NCI-H226 (cell line): Measurements from ENCODE around the gene BRICD5.
A peak's percentile ranks its signal among the peaks of the same experiment; 100 is the strongest.

Experiments
- DNase-seq: peaks from one replicate; pipeline ENCODE4 v3.0.0-alpha.2; 2015

Gene BRICD5

GRCh38 chr16:2237102-2237482 lies 26.4 kb upstream of the BRICD5 start:
- DNase-seq = no peak

- peak; percentile 47 for DNase-seq
Measured at GRCh38 chr16:2236337-2237101, 25.9 kb upstream of the BRICD5 start, which contains the start of gene DNASE1L2. Gene DNASE1L2, plus strand, starts transcription at chr16:2236444. Its CDS starts 373 bp downstream, at chr16:2236817.

- no peak for DNase-seq
Measured at GRCh38 chr16:2235695-2236336, 25.2 kb upstream of the BRICD5 start.

GRCh38 chr16:2235234-2235651 lies 24.6 kb upstream of the BRICD5 start:
- DNase-seq = no peak

- DNase-seq = no peak
Measured at GRCh38 chr16:2234813-2235170, 24.1 kb upstream of the BRICD5 start.

- DNase-seq = no peak
Measured at GRCh38 chr16:2233872-2234812, 23.5 kb upstream of the BRICD5 start.

- DNase-seq = no peak
Measured at GRCh38 chr16:2233046-2233775, 22.5 kb upstream of the BRICD5 start.

- DNase-seq = no peak
Measured at GRCh38 chr16:2232094-2232990, 21.7 kb upstream of the BRICD5 start.

- DNase-seq = no peak
Measured at GRCh38 chr16:2231016-2231931, 20.6 kb upstream of the BRICD5 start.

- DNase-seq = no peak
Measured at GRCh38 chr16:2230376-2230775, 19.7 kb upstream of the BRICD5 start.

- DNase-seq = no peak
Measured at GRCh38 chr16:2229632-2230250, 19.1 kb upstream of the BRICD5 start.

- no peak for DNase-seq
Measured at GRCh38 chr16:2229091-2229490, 18.4 kb upstream of the BRICD5 start.

- no peak for DNase-seq
Measured at GRCh38 chr16:2228161-2228824, 17.6 kb upstream of the BRICD5 start.

- DNase-seq = no peak
Measured at GRCh38 chr16:2226918-2227317, 16.3 kb upstream of the BRICD5 start.

GRCh38 chr16:2226245-2226793 lies 15.7 kb upstream of the BRICD5 start:
- no peak for DNase-seq

- peak; percentile 36 for DNase-seq
Measured at GRCh38 chr16:2223942-2224486, 13.4 kb upstream of the BRICD5 start.

- peak; percentile 99 for DNase-seq
Measured at GRCh38 chr16:2223221-2223941, 12.7 kb upstream of the BRICD5 start, which contains the start of gene E4F1. Gene E4F1, plus strand, starts transcription at chr16:2223591. Its CDS starts 23 bp downstream, at chr16:2223614.

- DNase-seq = no peak
Measured at GRCh38 chr16:2216330-2216729, 5.7 kb upstream of the BRICD5 start.
